H1 (cell line): ENCODE measurements around the gene NOL4L. TPM values are rescaled to one million over a fixed set of nuclear protein-coding genes. Genes with fewer than 3 reads are reported as not detected.

Source experiments
- BRCA1 ChIP-seq: IDR thresholded peaks from 2 replicates; pipeline ENCODE4 v1.6.1; 2012; ENCODE audit warnings: low read depth, low read length, improper control_type of control experiment
- CTBP2 ChIP-seq: IDR thresholded peaks from 2 replicates; pipeline ENCODE4 v1.7.0; 2011; ENCODE audit warnings: borderline replicate concordance, mild to moderate bottlenecking, moderate library complexity, mixed read lengths, low read length; ENCODE audit not compliant: insufficient read depth, insufficient read length
- CTCF ChIP-seq, 3 experiments: IDR thresholded peaks; 1 replicate in 2 of 3; 2 replicates in 1 of 3; pipeline versions ENCODE4 v1.5.1 to v1.6.1; 2011; ENCODE audit warnings: low read length in 3 of 3, mild to moderate bottlenecking in 3 of 3, inconsistent platforms in 2 of 3, low read depth in 1 of 3, moderate library complexity in 1 of 3; ENCODE audit not compliant: insufficient read depth in 1 of 3; ENCODE audit errors: control extremely low read depth in 1 of 3
- EGR1 ChIP-seq: IDR thresholded peaks from 2 replicates; pipeline ENCODE4 v1.6.1; 2011; ENCODE audit warnings: low read depth, low read length, borderline replicate concordance
- EZH2 ChIP-seq: fragments of 200-600 bp; sonication (generic); IDR thresholded peaks from 2 replicates; pipeline ENCODE4 v1.7.1; 2012; ENCODE audit warnings: low read depth, mild to moderate bottlenecking, moderate library complexity, low read length, inconsistent platforms; ENCODE audit not compliant: severe bottlenecking
- FOSL1 ChIP-seq: IDR thresholded peaks from 2 replicates; pipeline ENCODE4 v1.6.1; 2011; ENCODE audit warnings: mild to moderate bottlenecking, low read depth, low read length, moderate library complexity; ENCODE audit not compliant: insufficient read depth
- GABPA ChIP-seq: IDR thresholded peaks from 2 replicates; pipeline ENCODE4 v1.6.1; 2011; ENCODE audit warnings: mild to moderate bottlenecking, low read length, moderate library complexity, borderline replicate concordance; ENCODE audit not compliant: insufficient read depth
- NRF1 ChIP-seq: IDR thresholded peaks from 2 replicates; pipeline ENCODE4 v1.6.1; 2011; ENCODE audit warnings: mild to moderate bottlenecking, low read depth, low read length, improper control_type of control experiment
- PHF8 ChIP-seq: fragments of 200-600 bp; sonication (generic); conservative IDR thresholded peaks from 2 replicates; pipeline ENCODE4 v1.7.1; 2012; ENCODE audit warnings: low read depth, mild to moderate bottlenecking, inconsistent platforms, low read length, moderate library complexity
- RAD21 ChIP-seq, 2 experiments: IDR thresholded peaks in 1 of 2; conservative IDR thresholded peaks in 1 of 2; 2 replicates each; pipeline ENCODE4 v1.6.1; 2011; ENCODE audit warnings: low read depth in 2 of 2, low read length in 2 of 2, improper control_type of control experiment in 1 of 2, inconsistent platforms in 1 of 2, mild to moderate bottlenecking in 1 of 2, moderate library complexity in 1 of 2
- RBBP5 ChIP-seq: IDR thresholded peaks from 2 replicates; pipeline ENCODE4 v1.7.1; 2012; ENCODE audit warnings: low read depth, mild to moderate bottlenecking, inconsistent platforms, low read length, moderate library complexity, borderline replicate concordance
- RFX5 ChIP-seq: IDR thresholded peaks from 2 replicates; pipeline ENCODE4 v1.6.1; 2011; ENCODE audit warnings: low read depth, low read length, improper control_type of control experiment, borderline replicate concordance
- RXRA ChIP-seq: IDR thresholded peaks from 2 replicates; pipeline ENCODE4 v1.6.1; 2011; ENCODE audit warnings: low read depth, mild to moderate bottlenecking, low read length, moderate library complexity; ENCODE audit not compliant: insufficient read depth
- SAP30 ChIP-seq: fragments of 300-600 bp; sonication (generic); IDR thresholded peaks from 2 replicates; pipeline ENCODE4 v1.7.1; 2012; ENCODE audit warnings: low read length, moderate library complexity, mild to moderate bottlenecking, inconsistent platforms; ENCODE audit not compliant: insufficient read depth, insufficient replicate concordance
- SIRT6 ChIP-seq: IDR thresholded peaks from one replicate; pipeline ENCODE4 v1.7.1; 2012; ENCODE audit warnings: low read length, inconsistent platforms
- SP1 ChIP-seq: IDR thresholded peaks from 2 replicates; pipeline ENCODE4 v1.6.1; 2011; ENCODE audit warnings: low read depth, low read length
- SP4 ChIP-seq: IDR thresholded peaks from 2 replicates; pipeline ENCODE4 v1.6.1; 2012; ENCODE audit warnings: low read length, inconsistent platforms
- SRF ChIP-seq: IDR thresholded peaks from 2 replicates; pipeline ENCODE4 v1.6.1; 2011; ENCODE audit warnings: mild to moderate bottlenecking, low read depth, low read length, moderate library complexity
- SUZ12 ChIP-seq: fragments of 200-600 bp; sonication (generic); IDR thresholded peaks from 2 replicates; pipeline ENCODE4 v1.6.1; 2012; ENCODE audit warnings: mild to moderate bottlenecking, inconsistent platforms, low read length, moderate library complexity, mixed read lengths
- TAF7 ChIP-seq: optimal IDR thresholded peaks from 2 replicates; pipeline ENCODE3; 2011; ENCODE audit warnings: low read depth, mild to moderate bottlenecking, inconsistent platforms, low read length, moderate library complexity, borderline replicate concordance
- TEAD4 ChIP-seq: IDR thresholded peaks from 2 replicates; pipeline ENCODE4 v1.6.1; 2012; ENCODE audit warnings: low read depth, low read length, inconsistent platforms, mixed read lengths
- polyA plus RNA-seq, 7 experiments: library from polyadenylated mRNA; depleted of rRNA in 3 of 7; stranded (reverse) in 5 of 7; unstranded in 2 of 7; fragments of >200 nt in 5 of 7; fragments of 200-250 nt in 2 of 7; gene quantifications; 1 replicate in 5 of 7; 2 replicates in 1 of 7; 4 replicates in 1 of 7; pipeline versions ENCODE4 v1.2.1 to v1.2.3, GENCODE V29; 2011 to 2013; ENCODE audit warnings: missing spikeins in 2 of 7, mixed read lengths in 2 of 7
- total RNA-seq: library from RNA; stranded (reverse); fragmentation: NEBNext Ultra II Directional; extraction: Animal tissue kit (Norgen Biotek cat#: 25700); gene quantifications from 2 replicates; pipeline ENCODE4 v1.2.1, GENCODE V29; 2021

NOL4L gene
- total and polyA plus RNA-seq, 2 of the 8 experiments (the other 6 are each of a cell fraction or from before 2014, with no cell fraction given), result 15.3 to 23.7 TPM

- TF ChIP-seq CTCF (IDR thresholded peaks at IDR 0.05; ENCODE audit: control extremely low read depth in 1 of 3, insufficient read depth in 1 of 3, low read depth in 1 of 3, low read length in 3 of 3) (no peak), EZH2 (no peak), TEAD4 (no peak), TAF7 (no peak), FOSL1 (no peak), RAD21 (IDR thresholded peaks at IDR 0.05 in 1 of 2, conservative IDR thresholded peaks at IDR 0.05 in 1 of 2; ENCODE audit: low read depth in 2 of 2, low read length in 2 of 2) (no peak), SP4 (no peak), RXRA (no peak), SUZ12 (no peak), RBBP5 (no peak; the same call in none of the 2 replicates), SAP30 (no peak), CTBP2 (peak; percentile 94), GABPA (0 out of 2 replicates have a peak, but pooled peaks have one; percentile 46), SIRT6 (no peak), SP1 (no peak), RFX5 (no peak), PHF8 (0 out of 2 replicates have a peak, but pooled peaks have one; percentile 43), SRF (no peak), BRCA1 (no peak), NRF1 (no peak), EGR1 (peak; percentile 44; the same call in 1 of the 2 replicates)
These were observed 102.5 kb downstream of the NOL4L start (continued) for GRCh38 chr20:32482442-32483261.
